Colonic mucosa (tissue), 4 donors: ENCODE data around the gene SRP19. TPM values are rescaled to one million over a fixed set of nuclear protein-coding genes. Genes with fewer than 3 reads are reported as not detected.

Source experiments
- DNase-seq: peaks from one replicate; pipeline ENCODE4 v3.0.0-alpha.2; 2020
- H3K27ac ChIP-seq: fragments of 200-600 bp; one replicate; pipeline ENCODE4 v1.8.0; 2021
- H3K27me3 ChIP-seq: fragments of 200-600 bp; one replicate; pipeline ENCODE4 v1.8.0; 2021
- H3K36me3 ChIP-seq: fragments of 200-600 bp; one replicate; pipeline ENCODE4 v1.8.0; 2021
- H3K4me1 ChIP-seq: fragments of 200-600 bp; one replicate; pipeline ENCODE4 v1.8.0; 2021; ENCODE audit warnings: mild to moderate bottlenecking
- H3K4me3 ChIP-seq: fragments of 200-600 bp; one replicate; pipeline ENCODE4 v1.8.0; 2021
- H3K9ac ChIP-seq, 2 donors: one replicate each; pipeline ENCODE4 v1.7.0; 2013; ENCODE audit warnings: control low read depth in 2 of 2, low read depth in 2 of 2, low read length in 2 of 2
- H3K9me3 ChIP-seq: fragments of 200-600 bp; one replicate; pipeline ENCODE4 v1.8.0; 2021
- CTCF ChIP-seq: fragments of 200-600 bp; IDR thresholded peaks from one replicate; pipeline ENCODE4 v1.8.0; 2022; ENCODE audit warnings: antibody characterized with exemption, mild to moderate bottlenecking
- intact Hi-C: fragments of 100-400 bp; cut with DNase I; formaldehyde crosslinking; loops from one replicate; pipeline ENCODE4 v1.14.1; 2022
- total RNA-seq, 2 donors: library from RNA; stranded (reverse); fragmentation: NEBNext Ultra II Directional in 1 of 2; extraction: Animal tissue kit (Norgen Biotek cat#: 25700) in 1 of 2; gene quantifications; one replicate each; pipeline ENCODE4 v1.2.1, GENCODE V29; 2021
- donor health status: healthy.
- donor health status: DM: no; HTN: no; CAD: no.
- donor health status: DM: no; HTN: no; CAD: no.

SRP19 gene
- total RNA-seq, 2 donors from 2014 or later, result 27.0 to 33.2 TPM

GRCh38 chr5:112918679-112919078 lies 57.6 kb downstream of the SRP19 start:
- intact Hi-C loops, result no loop called here

More at GRCh38 chr5:112918679-112919078, 57.6 kb downstream of the SRP19 start:
- DNase-seq, result no peak
- no peaks in the 10 kb centered on the region for H3K9me3 ChIP-seq
- H3K27me3 ChIP-seq, result no peaks in the 10 kb centered on the region
- no peak overlapping the region for H3K9ac ChIP-seq
- H3K36me3 ChIP-seq, result peaks cover 4% of the 10 kb centered on the region
- TF ChIP-seq CTCF, result no peak
- no peak overlapping the region for H3K4me3 ChIP-seq
- peaks cover 5% of the 10 kb centered on the region for H3K4me1 ChIP-seq
- no peak overlapping the region for H3K27ac ChIP-seq

Other genes with a start within 250 kb of the SRP19 start
- 10 to 100 TPM; 36.0 to 36.8 TPM for gene APC, start 123.4 kb upstream of the SRP19 start, total RNA-seq
- 10 to 100 TPM; 76.7 to 96.3 TPM for gene REEP5, start 60.9 kb downstream of the SRP19 start, total RNA-seq
- 10 to 100 TPM; 39.5 to 48.2 TPM for gene DCP2, start 115.5 kb downstream of the SRP19 start, total RNA-seq